ENCODE measurements around the gene OR4E1. TPM values are rescaled to one million over a fixed set of nuclear protein-coding genes. Genes with fewer than 3 reads are reported as not detected.
A peak's percentile ranks its signal among the peaks of the same experiment; 100 is the strongest.
"Not testable (repeated sequence)": the region's sequence is repeated elsewhere in the genome, so short reads cannot be mapped to it uniquely, and the experiment has no call there.

Gene OR4E1
- total and polyA plus RNA-seq, 8 donors, result not detected

GRCh38 chr14:21699551-21699950 lies 25.9 kb upstream of the OR4E1 start:
- no peak for FAIRE-seq
- no peak for ATAC-seq
- no peak for TF ChIP-seq CTCF (IDR thresholded peaks at IDR 0.05)
- H3K9me3 ChIP-seq, result no peaks in the 10 kb centered on the region
- H3K27ac ChIP-seq, result no peak overlapping the region
- no peaks in the 10 kb centered on the region for H3K27me3 ChIP-seq
- H3K4me1 ChIP-seq, result no peaks in the 10 kb centered on the region
- no peaks in the 10 kb centered on the region for H3K36me3 ChIP-seq
- intact Hi-C loops (cut with DNase I), result no loop called here
- 68 to 81% methylated on average over 2 of the region's 2 CpGs for WGBS, 2 donors
- H3K4me3 ChIP-seq, result no peak overlapping the region
- DNase-seq, result no peak

GRCh38 chr14:21698538-21698937 lies 24.9 kb upstream of the OR4E1 start:
- H3K4me3 ChIP-seq; H3K27ac ChIP-seq; ATAC-seq; H3K9me3 ChIP-seq; H3K4me1 ChIP-seq; DNase-seq; H3K27me3 ChIP-seq; intact Hi-C loops (cut with DNase I); H3K36me3 ChIP-seq; FAIRE-seq: not testable (repeated sequence)
- WGBS, 2 donors, result 40 to 48% methylated on average over 2 of the region's 3 CpGs

- H3K4me3 ChIP-seq; H3K27ac ChIP-seq; ATAC-seq; H3K27me3 ChIP-seq; H3K4me1 ChIP-seq; FAIRE-seq; H3K9me3 ChIP-seq; intact Hi-C loops (cut with DNase I); H3K36me3 ChIP-seq: not testable (repeated sequence)
- 85 to 92% methylated on average over 32 to 33 of the region's 33 CpGs for WGBS, 2 donors
- DNase-seq, result peak in 1 of 6 donors; percentile 60
Measured at GRCh38 chr14:21697662-21698061, 24.0 kb upstream of the OR4E1 start.

GRCh38 chr14:21694425-21694824 lies 20.8 kb upstream of the OR4E1 start:
- TF ChIP-seq CTCF (IDR thresholded peaks at IDR 0.05), result no peak
- no peak overlapping the region for H3K4me3 ChIP-seq
- H3K36me3 ChIP-seq, result no peaks in the 10 kb centered on the region
- intact Hi-C loops (cut with DNase I), result no loop called here
- H3K4me1 ChIP-seq, result no peaks in the 10 kb centered on the region
- no peaks in the 10 kb centered on the region for H3K27me3 ChIP-seq
- no peaks in the 10 kb centered on the region for H3K9me3 ChIP-seq
- DNase-seq (no peak), ATAC-seq (no peak), FAIRE-seq (no peak)
- H3K27ac ChIP-seq, result no peak overlapping the region

- TF ChIP-seq CTCF (IDR thresholded peaks at IDR 0.05), result no peak
- no peak overlapping the region for H3K4me3 ChIP-seq
- no peaks in the 10 kb centered on the region for H3K27me3 ChIP-seq
- H3K4me1 ChIP-seq, result no peaks in the 10 kb centered on the region
- no peak for ATAC-seq
- no peaks in the 10 kb centered on the region for H3K36me3 ChIP-seq
- DNase-seq, result no peak
- no peak overlapping the region for H3K27ac ChIP-seq
- WGBS, 2 donors, result 51 to 56% methylated on average over 2 of the region's 2 CpGs
- intact Hi-C loops (cut with DNase I), result no loop called here
- FAIRE-seq, result no peak
- no peaks in the 10 kb centered on the region for H3K9me3 ChIP-seq
Measured at GRCh38 chr14:21686468-21686867, 12.8 kb upstream of the OR4E1 start.

GRCh38 chr14:21680072-21680471 lies 6.5 kb upstream of the OR4E1 start:
- Histone ChIP-seq H3K9me3 (no peaks in the 10 kb centered on the region), H3K4me1 (no peaks in the 10 kb centered on the region), H3K36me3 (no peaks in the 10 kb centered on the region), H3K4me3 (no peak overlapping the region), H3K27ac (no peak overlapping the region), H3K27me3 (no peaks in the 10 kb centered on the region)
- intact Hi-C loops (cut with DNase I), result no loop called here
- no peak for FAIRE-seq
- 48 to 67% methylated on average over 2 of the region's 2 CpGs for WGBS, 2 donors
- no peak for DNase-seq
- no peak for TF ChIP-seq CTCF (IDR thresholded peaks at IDR 0.05)
- ATAC-seq, result no peak
